ENCODE results near the gene HERC2.
A peak's percentile ranks its signal among the peaks of the same experiment; 100 is the strongest.
"Not testable (repeated sequence)": the region's sequence is repeated elsewhere in the genome, so short reads cannot be mapped to it uniquely, and the experiment has no call there.

The HERC2 gene

DNA sequence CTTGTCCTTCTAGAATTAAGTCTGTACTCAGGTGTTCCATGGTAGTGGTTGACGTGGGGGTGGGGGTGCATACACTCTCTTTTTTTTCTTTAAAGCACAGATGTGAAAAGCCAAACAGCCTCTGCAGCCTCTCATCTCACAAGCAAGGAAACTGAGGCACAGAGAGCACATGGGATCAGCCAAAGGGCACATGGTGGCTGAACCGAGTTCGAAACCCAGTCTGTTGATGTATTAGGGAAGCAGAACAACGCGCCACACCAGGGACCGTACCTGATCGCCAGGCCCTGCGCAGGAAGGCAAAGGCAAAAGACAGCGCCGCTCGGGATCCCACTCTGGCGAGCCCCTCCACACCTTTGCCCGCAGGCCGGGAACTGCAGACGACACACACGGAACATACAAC, 47.3 kb downstream of the HERC2 start:
- DNase-seq (ENCODE audit: low spot score) (no peak), FAIRE-seq (no peak)

DNA sequence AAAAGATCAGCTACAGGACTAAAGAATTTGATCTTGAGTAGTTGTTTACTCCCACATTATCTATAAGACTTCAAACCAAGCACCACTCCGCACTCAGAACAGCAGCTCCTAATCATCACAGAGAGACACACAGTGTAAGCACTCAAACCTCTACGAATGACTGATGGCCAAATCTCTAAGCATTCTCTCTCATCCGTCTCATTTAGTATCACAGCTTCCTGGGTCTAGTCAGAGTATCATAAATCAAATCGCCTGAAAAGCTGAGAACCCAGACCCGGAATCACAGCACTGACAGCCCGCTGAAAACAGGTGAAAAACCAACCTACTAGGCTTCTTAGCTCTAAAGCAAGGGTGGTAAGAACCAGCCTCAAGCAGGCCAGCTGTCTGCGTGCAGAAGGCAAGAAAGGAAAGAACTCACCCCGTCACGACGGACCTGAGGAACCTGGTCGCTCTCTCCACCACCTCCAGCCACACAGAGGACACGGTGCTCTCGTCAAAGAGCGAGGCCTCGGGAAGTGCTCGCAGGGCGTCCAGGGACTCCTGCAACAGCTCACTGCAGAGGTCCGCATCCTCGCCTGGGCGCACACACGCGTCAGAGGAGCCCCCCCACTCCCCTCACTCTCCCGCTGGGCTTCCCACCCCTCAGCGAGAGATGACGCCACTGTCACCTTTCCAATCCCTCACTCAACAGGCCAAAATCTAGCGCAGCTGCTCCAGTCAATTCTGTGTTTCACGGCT, 47.9 kb downstream of the HERC2 start:
- DNase-seq (ENCODE audit: low spot score), result no peak
- FAIRE-seq, result no peak

DNA sequence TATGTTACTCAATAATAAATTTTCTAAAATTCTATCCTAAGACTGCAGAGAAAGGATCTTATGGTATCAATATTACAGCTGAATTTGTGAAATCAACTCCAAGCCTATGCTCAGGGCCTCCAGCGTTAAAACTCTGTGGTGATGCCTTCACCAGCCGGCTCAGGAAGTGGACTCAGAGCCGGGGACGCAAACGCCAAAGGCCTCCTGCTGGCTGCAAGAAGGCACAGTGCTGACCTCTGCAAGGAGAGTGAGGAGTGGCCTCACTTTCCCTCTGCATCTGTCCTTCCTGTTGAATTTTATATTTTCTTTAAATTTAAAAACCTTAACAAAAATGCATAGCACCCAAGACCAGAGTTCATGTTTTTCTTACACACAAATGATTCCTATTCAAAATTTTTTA, 48.5 kb downstream of the HERC2 start:
- FAIRE-seq (no peak), DNase-seq (ENCODE audit: low spot score) (no peak)

DNA sequence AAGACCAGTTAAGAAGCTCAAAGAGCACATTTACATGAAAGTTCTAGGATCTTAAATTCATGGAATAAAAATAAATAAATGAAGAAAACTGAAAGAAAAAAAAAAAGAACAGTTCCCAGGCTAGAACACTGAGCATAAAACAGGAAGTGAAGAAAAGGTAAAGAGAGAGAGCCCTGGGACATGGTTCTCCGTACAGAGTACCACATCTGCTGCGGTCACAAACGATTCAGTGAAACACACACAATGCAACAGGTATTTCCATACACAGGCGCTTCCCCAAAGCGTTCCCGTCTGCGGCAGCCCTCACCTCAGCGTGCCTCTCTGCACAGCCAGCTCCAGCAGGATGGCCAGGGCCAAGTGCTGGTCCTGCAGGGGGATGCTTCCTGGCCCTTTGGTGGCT, 49.4 kb downstream of the HERC2 start:
- DNase-seq (ENCODE audit: low spot score) (no peak), FAIRE-seq (no peak)

DNA sequence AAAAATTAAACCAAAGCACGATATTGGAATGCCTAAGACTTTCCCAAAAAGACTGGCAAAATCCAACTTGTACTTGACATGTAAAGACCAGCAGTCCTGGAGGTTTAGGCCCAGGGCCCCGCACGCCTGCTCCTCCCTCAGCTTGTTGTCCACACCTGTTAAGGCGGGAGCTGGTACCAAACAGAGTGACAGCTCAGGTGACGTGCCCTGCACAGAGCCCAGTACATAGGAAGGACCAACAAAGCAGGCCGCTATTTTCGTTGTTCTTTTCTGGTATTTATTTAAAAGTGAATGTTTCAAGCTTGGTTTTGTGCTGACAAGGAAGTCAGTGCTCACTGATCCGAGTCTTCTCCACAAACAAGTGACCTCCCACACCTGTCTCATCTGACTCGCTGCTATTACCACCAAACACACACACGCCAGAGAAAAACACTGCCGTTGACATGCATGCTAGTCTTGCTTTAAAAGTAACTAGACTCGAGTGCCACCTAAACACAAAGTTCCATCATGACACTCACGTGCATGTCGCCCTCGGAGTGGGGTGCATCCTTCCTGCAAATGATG, 50.2 kb downstream of the HERC2 start:
- FAIRE-seq (no peak), DNase-seq (ENCODE audit: low spot score) (no peak)

DNA sequence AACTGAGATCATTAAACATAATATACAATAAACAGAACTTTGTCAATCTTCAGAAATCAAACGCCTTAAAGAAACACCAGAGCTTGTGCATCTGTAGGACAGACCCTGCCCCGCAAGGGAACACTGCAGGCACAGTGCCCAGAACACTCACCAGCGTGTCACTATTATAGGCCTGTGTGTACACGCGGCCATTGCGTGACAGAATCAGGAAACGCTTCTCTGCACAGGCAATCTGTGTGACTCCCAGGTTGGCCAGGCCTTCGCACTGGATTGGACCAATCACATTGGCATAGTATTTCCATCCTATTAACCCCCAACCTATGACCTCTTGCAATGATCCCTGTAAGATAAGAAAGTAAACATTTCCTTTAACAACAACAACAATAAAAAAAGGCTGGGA, 52.9 kb downstream of the HERC2 start:
- FAIRE-seq (no peak), DNase-seq (ENCODE audit: low spot score) (no peak)

DNA sequence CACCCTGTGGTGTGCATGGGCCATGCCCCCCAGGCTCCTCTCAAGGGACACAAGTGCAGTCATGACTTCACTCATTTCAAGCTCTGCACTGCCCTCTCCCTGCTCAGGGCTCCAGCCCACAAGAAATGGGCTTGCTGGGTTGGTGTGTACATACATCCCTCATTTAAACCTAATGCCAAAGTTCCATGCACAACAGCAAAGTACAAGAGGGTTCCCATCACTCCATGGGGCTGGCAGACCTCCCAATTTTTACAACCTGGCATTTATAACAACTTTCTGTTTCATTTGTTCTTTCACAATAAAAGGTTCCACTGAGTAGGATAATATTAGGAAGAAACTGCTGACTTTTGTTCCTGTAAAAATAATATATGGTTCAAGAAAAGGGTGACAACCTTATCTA, 54.3 kb downstream of the HERC2 start:
- DNase-seq (ENCODE audit: low spot score) (no peak), FAIRE-seq (no peak)

DNA sequence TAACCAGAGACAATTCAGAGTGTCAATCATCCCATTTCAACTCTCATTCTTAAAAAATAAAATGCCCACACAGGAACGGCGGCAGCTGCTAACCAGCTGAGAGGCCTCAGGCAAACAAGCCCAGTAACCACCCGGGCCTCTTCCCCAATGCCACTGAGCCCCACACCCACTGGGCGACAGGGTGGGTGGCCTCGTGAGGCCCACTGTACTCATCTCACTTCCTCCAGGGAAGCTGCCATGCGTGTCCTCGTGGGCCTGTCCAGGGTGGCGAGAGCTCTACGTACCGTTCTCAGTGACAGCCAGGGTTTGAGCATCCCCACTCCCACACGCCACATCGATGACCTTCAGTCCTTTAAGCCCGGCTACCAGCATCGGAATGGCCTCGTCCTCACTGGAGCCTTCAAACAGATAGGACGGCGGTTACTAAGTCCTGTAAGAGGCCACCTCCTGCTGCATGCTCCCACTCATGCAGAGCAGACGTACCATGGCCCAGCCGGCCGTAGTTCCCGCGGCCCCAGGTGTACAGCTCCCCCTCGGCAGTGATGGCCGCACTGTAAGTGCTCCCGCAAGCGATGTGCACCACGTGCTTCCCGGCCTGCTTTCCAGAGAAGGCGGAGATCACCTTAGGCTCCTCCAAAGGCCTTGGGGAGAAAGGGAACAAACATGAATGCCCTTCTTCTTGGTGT, 56.5 kb downstream of the HERC2 start:
- DNase-seq (ENCODE audit: low spot score), result no peak
- no peak for FAIRE-seq

DNA sequence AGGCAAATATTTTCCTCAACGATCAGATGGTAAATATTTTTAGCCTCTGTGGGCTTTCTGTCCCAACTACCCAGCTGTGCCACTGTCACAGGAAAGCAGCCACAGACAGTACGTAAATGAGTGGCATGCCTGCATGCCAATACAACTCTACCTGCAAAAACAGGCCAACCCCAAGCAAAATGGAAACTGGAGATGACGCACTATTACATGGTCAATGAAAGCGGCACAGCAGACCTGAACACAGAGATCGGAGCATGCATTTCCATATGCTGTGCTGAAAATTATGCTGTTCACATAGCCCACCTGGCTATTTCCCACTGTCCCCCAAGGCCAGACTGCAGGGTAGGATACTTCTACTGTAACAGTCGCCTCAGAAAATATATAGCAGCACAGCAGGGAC, 57.8 kb downstream of the HERC2 start:
- DNase-seq (ENCODE audit: low spot score) (no peak), FAIRE-seq (no peak)

DNA sequence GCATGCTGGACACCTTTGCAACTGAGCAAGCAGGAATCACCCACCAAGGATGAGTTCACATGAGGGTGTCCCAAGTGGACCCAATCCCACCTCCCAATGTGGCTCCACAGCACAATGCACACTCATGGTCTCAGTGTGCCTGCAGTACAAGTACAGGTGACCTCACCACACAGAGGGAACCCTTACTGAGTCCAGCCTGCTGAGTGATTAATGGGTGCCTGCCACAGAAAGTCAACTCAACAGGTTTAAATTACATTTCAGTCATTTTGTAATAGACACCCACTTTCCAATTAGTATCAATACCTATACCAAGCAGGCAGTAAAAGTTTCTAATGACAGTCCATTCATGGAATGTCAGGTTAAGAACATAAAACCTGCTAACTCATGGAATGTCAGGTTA, 59.5 kb downstream of the HERC2 start:
- DNase-seq (ENCODE audit: low spot score) (no peak), FAIRE-seq (peak; percentile 76)

DNA sequence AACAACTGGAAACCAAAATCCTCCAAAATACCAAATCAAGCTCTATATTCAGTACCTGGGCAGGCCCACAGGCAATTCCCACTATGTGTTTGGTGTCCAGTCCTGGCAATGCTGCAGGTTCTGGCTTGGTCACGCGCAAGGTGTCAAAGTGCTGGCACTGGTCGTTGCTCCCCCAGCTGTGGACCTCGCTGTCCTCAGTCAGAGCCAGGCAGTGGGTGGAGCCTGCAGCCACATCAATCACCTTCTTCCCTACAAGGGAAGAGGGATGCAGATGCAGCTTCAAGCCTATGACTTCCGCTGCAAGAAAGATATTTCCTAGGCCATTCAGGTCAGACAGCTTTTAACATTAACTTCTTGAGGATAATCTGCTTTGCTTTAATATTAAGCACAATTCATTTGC, 61.3 kb downstream of the HERC2 start:
- no peak for DNase-seq (ENCODE audit: low spot score)
- FAIRE-seq, result no peak

DNA sequence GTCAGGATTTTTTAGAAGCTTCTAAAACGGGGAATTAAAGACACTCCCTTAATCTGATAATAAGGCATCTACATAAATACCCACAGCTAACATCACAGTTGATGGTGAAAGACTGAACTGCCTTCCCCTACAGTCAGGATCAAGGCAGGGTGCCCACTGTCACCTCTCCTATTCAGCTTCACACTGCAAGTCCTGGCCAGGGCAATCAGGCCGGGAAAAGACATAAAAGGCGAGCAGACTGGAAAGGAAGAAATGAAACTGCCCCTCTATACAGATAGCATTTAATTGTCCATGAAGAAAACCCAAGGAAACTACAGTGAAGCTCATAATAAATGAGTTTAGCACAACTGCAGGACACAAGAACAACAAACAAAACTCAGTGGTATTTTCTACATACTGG, 61.7 kb downstream of the HERC2 start:
- no peak for DNase-seq (ENCODE audit: low spot score)
- FAIRE-seq, result no peak

DNA sequence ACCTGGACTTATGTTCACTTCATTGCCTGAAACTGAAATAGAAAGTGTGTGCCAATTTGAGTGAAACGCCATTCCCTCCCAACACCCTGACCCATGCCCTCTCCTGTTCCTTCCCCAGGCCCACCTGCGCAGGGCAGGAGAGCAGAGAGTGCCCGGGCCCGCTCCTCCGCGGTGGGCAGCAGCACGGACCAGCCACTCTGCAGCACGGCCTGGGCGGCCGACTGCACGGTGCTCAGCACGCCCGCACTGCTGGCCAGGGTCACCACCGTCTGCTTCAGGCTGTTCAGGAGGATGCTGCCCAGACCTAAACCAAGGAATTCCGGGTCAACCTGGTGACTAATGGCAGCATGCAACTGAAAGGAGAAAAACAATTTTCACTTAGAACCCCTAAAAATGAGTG, 66.0 kb downstream of the HERC2 start:
- FAIRE-seq (no peak), DNase-seq (ENCODE audit: low spot score) (no peak)

DNA sequence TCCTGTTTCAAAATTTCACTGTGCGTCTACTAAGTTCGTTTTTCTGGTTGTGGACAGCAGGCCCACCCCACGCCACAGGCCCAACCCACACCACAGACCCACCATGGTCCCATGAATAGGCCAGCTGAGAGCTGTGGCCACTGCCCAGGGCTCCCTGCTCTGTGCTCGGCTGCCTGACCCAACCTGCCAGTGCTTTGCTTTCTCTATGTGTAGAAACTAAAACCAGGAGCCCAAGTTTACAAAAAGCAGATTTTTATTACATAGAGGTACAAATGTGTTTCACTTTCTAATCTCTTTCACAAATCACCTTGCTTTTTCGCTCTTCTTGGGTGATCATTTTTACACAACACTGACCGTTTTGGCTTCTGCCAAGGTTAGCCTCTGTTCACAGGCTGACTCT, 69.1 kb downstream of the HERC2 start:
- FAIRE-seq, result no peak

DNA sequence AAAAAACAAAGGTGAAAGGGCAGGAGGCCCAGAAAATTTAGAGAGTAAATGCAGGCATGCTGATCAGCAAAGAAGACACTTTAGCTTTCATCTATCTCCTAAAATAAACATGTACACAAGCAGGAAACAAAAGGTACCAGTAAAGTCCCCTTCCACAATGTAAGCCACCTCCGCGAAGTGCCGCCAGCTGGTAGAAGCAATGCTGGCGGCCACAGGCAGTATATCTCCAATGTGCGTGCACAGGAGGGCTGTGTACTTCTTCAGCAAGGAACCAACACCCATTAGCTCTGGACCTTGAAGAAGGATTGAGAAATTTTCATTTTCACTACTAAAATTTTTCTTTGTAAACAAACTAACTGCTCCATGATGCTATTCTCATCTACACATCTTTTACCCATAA, 75.4 kb downstream of the HERC2 start:
- no peak for FAIRE-seq
- DNase-seq (ENCODE audit: low spot score), result no peak

More for the DNA sequence above, 69.1 kb downstream of the HERC2 start:
- DNase-seq (ENCODE audit: low spot score), result no peak

DNA sequence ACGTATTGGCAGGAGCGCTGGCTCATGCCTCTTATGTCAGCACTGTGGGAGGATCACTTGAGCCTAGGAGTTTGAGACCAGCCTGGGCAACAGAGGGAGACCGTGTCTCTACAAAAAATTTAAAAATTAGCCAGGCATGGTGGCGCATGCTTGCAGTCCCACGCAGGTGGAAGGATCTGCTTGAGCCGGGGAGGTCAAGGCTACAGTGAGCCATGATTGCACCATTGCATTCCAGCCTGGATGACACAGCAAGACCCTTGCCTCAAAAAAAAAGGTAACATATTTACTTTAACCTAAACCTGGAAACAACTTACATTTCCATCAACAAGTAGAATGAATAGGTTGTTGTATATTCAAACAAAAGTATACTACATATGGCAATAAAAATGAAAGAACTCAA, 78.1 kb downstream of the HERC2 start:
- FAIRE-seq (no peak), DNase-seq (ENCODE audit: low spot score) (no peak)

DNA sequence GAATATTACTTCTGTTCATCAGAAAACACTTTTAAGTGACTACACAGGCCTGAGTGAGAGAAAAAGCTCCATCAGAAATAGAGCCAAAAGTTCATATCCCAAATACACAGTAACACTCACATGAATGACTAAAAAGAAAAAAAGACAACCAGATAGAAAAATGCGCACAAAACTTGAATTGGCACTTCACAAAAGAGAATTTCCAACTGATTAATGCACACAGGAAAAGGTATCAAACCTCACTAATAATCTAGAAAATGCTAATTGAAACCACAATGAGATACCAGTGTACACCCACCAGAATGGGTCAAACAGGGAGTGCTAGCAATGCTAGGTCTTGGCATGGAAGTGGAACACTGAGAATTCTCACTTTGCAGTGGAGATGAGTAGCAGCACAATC, 78.6 kb downstream of the HERC2 start:
- FAIRE-seq, result no peak

DNA sequence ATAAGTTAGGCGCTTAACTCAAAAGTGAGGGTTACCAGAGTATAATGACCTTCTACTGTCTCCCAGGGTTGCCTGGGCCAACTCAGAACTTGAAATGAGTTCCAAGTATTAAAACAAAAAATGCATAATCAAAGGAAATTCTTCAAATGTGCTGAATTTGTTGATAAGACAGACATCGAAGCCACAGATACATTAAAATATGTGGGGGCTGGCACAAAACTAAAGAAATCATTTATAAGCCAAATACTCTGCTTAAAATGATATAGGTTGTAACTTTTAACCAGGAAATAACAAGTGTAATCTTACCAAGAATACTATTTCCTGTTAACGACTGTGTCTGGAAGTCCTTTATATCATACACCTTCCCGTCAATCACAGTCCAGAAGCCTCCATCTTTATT, 83.7 kb downstream of the HERC2 start:
- DNase-seq (ENCODE audit: low spot score); FAIRE-seq: not testable (repeated sequence)

More for the DNA sequence above, 78.6 kb downstream of the HERC2 start:
- DNase-seq (ENCODE audit: low spot score), result no peak

DNA sequence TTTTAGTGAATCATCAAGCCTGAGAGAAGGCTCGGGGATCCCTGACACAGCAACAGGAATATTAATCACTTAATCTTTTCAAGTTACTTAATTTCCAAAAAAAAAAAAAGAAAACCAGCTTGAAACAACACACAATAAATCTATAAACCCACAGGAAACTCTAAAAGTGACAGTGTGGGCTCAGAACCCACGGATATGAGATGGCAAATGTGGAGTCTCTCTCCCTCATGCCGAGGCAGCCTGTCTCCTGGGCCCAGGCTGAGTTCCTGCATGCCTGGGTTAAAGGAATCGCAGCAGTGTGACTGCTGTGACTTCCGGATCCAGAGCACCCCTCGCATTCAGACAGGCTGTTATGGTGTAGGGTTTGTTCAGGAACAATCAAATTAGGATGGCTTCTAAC, 90.2 kb downstream of the HERC2 start:
- FAIRE-seq; DNase-seq (ENCODE audit: low spot score): not testable (repeated sequence)

DNA sequence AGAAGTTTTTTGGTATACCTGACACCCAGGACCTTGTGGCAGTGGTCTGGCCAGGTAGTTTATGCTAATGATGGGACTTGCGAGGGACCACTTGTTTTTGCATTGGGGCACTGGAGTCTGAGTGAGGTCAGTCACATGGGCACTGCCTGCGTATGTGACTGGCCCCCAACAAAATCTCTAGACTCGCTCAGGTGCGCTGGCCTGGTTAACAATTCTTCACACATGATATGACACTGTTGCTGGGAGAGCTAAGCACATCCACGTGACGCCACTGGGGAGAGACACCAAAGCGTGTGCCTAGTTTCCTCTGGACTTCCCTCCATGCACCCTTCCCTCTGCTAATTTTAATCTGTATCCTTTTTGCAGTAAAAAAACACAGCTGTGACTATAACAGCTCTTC, 90.6 kb downstream of the HERC2 start:
- DNase-seq (ENCODE audit: low spot score); FAIRE-seq: not testable (repeated sequence)

DNA sequence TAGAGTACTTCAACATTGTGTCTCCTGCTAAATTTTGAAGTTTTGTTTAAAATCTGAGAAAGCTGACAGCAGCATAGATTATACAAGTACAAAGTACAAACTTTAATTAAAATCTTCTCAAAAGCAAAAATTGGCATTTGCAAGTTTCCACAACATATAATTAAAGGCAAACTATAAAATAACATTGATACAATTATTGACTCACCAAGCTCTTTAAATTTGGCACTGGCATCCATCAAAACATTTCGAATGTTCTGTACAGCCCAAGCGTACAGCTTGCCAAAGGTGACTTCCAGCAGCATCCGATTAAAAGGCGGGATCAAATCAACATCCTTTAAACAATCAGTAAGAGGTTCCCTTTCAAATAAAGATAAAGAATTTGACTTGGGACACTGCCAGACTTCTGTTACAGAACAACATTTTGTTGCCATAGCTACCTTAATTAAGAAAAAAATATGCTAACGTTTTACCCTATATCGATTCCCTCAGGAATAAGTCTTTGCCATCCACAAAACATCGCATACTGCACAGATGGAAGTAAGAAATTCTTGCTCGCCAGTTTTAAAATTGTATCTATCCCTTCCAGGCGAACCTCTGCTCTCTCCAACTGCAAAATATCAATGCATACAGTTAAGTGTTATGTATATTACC, 92.9 kb downstream of the HERC2 start:
- FAIRE-seq; DNase-seq (ENCODE audit: low spot score): not testable (repeated sequence)

DNA sequence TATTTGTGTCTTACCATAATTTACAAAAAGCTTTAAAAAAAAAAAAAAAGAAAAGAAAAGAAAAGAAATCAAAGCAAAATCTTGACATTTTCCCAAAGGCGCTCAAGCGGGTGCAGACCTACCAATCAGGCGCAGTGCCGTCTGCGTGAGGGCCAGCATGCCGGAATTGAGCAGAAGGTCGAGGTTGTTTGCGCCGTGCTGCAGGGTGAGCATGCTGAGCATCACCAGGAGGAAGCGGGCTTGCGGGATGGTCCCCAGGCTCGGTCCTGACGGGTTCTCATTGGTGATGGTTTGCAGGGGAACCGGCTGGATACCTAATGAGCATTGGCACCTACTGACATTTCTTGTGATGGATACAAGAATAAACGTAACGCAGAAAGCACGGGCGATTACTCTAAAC, 93.9 kb downstream of the HERC2 start:
- FAIRE-seq (no peak), DNase-seq (ENCODE audit: low spot score) (no peak)
